Uterus (tissue), 2 donors: Measurements from ENCODE around the gene NOX1.

Experiments used
- CTCF ChIP-seq, 4 experiments: fragments of 200-600 bp in 2 of 4; fragments of 450-650 bp in 2 of 4; sonication (generic) in 2 of 4; IDR thresholded peaks; one replicate each; pipeline ENCODE4 v1.5.1; 2016 to 2019; ENCODE audit warnings: antibody characterized with exemption in 4 of 4, mild to moderate bottlenecking in 2 of 4, moderate library complexity in 1 of 4
- POLR2A ChIP-seq, 2 donors: fragments of 450-650 bp; IDR thresholded peaks; one replicate each; pipeline ENCODE4 v1.6.1; 2016; ENCODE audit warnings: antibody characterized with exemption in 2 of 2, mild to moderate bottlenecking in 1 of 2, moderate library complexity in 1 of 2

GRCh38 chrX:100804780-100805179, 69.4 kb downstream of the NOX1 start:
- TF ChIP-seq CTCF (IDR thresholded peaks at IDR 0.05) (no peak), POLR2A (IDR thresholded peaks at IDR 0.05) (no peak)
